ENCODE data around the gene GJC3. TPM values are rescaled to one million over a fixed set of nuclear protein-coding genes. Genes with fewer than 3 reads are reported as not detected.

The GJC3 gene
- total and polyA plus RNA-seq, 9 of the 15 experiments (the other 6 are each of a cell fraction or from before 2014, with no cell fraction given) = 0.10 to 0.45 (median 0.28) TPM; not detected in 1

GRCh38 chr7:99901581-99901980 is 27.8 kb downstream of the GJC3 start:
- H4K20me1 ChIP-seq (replicated peaks; ENCODE audit: control insufficient read depth, insufficient read depth, low read length) = peaks cover 3% of the 10 kb centered on the region; the same call in 1 of the 2 replicates
- FAIRE-seq = no peak
- H3K27me3 ChIP-seq (ENCODE audit: control insufficient read depth in 2 of 2, insufficient read depth in 2 of 2, low read length in 2 of 2) = no peaks in the 10 kb centered on the region
- no peaks in the 10 kb centered on the region for H3K9me1 ChIP-seq (ENCODE audit: control insufficient read depth, insufficient read depth, low read length)
- TF ChIP-seq YBX1 (IDR thresholded peaks at IDR 0.05) (no peak), ZBTB33 (CRISPR knock-in tag; IDR thresholded peaks at IDR 0.05) (no peak), ETV1 (tag; conservative IDR thresholded peaks at IDR 0.05; ENCODE audit: low read depth) (no peak), ZNF12 (CRISPR knock-in tag; IDR thresholded peaks at IDR 0.05) (no peak), ETS2 (tag; IDR thresholded peaks at IDR 0.05; ENCODE audit: borderline replicate concordance, poor library complexity, severe bottlenecking) (no peak), ZNF175 (CRISPR knock-in tag; IDR thresholded peaks at IDR 0.05; ENCODE audit: low read depth) (no peak), RBM17 (IDR thresholded peaks at IDR 0.05; ENCODE audit: borderline replicate concordance, low read depth, low read length) (no peak), MTA3 (IDR thresholded peaks at IDR 0.05; ENCODE audit: borderline replicate concordance) (no peak), SREBF1 (IDR thresholded peaks at IDR 0.05; ENCODE audit: borderline replicate concordance, low read depth, low read length) (no peak), SMAD1 (IDR thresholded peaks at IDR 0.05; ENCODE audit: low read depth, low read length, partially characterized antibody) (no peak), NRF1 (conservative IDR thresholded peaks at IDR 0.05 in 1 of 2, IDR thresholded peaks at IDR 0.05 in 1 of 2) (no peak), PHF21A (IDR thresholded peaks at IDR 0.05; ENCODE audit: borderline replicate concordance, low read depth) (no peak), PTTG1 (tag; IDR thresholded peaks at IDR 0.05; ENCODE audit: low read depth) (no peak), CBFA2T3 (IDR thresholded peaks at IDR 0.05) (no peak), RAD51 (IDR thresholded peaks at IDR 0.05; ENCODE audit: borderline replicate concordance, low read depth) (no peak), POLR2H (tag; IDR thresholded peaks at IDR 0.05; ENCODE audit: low read depth) (no peak), MLX (CRISPR knock-in tag; conservative IDR thresholded peaks at IDR 0.05) (no peak), FOXA1 (IDR thresholded peaks at IDR 0.05; ENCODE audit: borderline replicate concordance) (no peak), EP400 (IDR thresholded peaks at IDR 0.05) (no peak)
- no peak overlapping the region for H3K9ac ChIP-seq (ENCODE audit: insufficient read depth in 1 of 2, low read depth in 2 of 2, low read length in 2 of 2)
- no peak overlapping the region for H3K27ac ChIP-seq (ENCODE audit: extremely low read depth, low read depth, low read length)
- in situ Hi-C loops (cut with MboI) = no loop called here
- intact Hi-C loops (cut with micrococcal nuclease) = no loop called here
- no peaks in the 10 kb centered on the region for H3K9me3 ChIP-seq (replicated peaks; ENCODE audit: control insufficient read depth, insufficient read depth, low read depth, low read length)
- ATAC-seq = no peak
- peaks cover 62% of the 10 kb centered on the region for H3K36me3 ChIP-seq (ENCODE audit: control insufficient read depth, insufficient read depth, low read length)
- no peak overlapping the region for H2AFZ ChIP-seq (ENCODE audit: low read depth, low read length)
- H3K4me2 ChIP-seq (ENCODE audit: insufficient read depth, low read length) = no peak overlapping the region
- DNase-seq (ENCODE audit: extremely low read depth in 1 of 4, low spot score in 3 of 4) = no peak
- 97% methylated on average over 10 of the region's 10 CpGs for WGBS (ENCODE audit: insufficient coverage, low coverage, missing lambda C conversion rate)
- BruUV-seq (replicated peaks) = no TSS peak
- CTCF ChIA-PET (ENCODE audit: low intra/inter-chr PET ratio) = no interaction called here
- H3K4me1 ChIP-seq (replicated peaks in 1 of 2; ENCODE audit: control insufficient read depth in 2 of 2, insufficient read depth in 2 of 2, low read length in 2 of 2) = no peaks in the 10 kb centered on the region; a peak in 2 of 5 replicates
- H3K79me2 ChIP-seq (ENCODE audit: control insufficient read depth, insufficient read depth, low read length) = no peaks in the 10 kb centered on the region
- POLR2A ChIA-PET = interaction anchor here (1.9 kb wide), 1 partner anchor 17 kb away, joined by 6 read pairs; the partner anchor contains the start of gene TRIM4
- no peak overlapping the region for H3K4me3 ChIP-seq

Data from K562 (cell line).